Fibroblast of pulmonary artery (primary cell): ENCODE results near the gene SLC36A1.

Experiments used
- DNase-seq: peaks from one replicate; pipeline ENCODE4 v3.0.0-alpha.2; 2010; ENCODE audit warnings: low read depth
- H3K4me3 ChIP-seq: replicated peaks from 2 replicates; pipeline ENCODE4 v1.5.1; 2011; ENCODE audit warnings: low read depth, mild to moderate bottlenecking, control low read depth, low read length, moderate library complexity
- CTCF ChIP-seq: IDR thresholded peaks from 2 replicates; pipeline ENCODE4 v1.5.1; 2011; ENCODE audit warnings: mild to moderate bottlenecking, control low read depth, low read length, inconsistent platforms; ENCODE audit errors: missing control alignments

Gene SLC36A1

GRCh38 chr5:151454166-151454565 lies 6.8 kb downstream of the SLC36A1 start:
- no peak for DNase-seq
- TF ChIP-seq CTCF = no peak
- H3K4me3 ChIP-seq = no peak overlapping the region

DNA sequence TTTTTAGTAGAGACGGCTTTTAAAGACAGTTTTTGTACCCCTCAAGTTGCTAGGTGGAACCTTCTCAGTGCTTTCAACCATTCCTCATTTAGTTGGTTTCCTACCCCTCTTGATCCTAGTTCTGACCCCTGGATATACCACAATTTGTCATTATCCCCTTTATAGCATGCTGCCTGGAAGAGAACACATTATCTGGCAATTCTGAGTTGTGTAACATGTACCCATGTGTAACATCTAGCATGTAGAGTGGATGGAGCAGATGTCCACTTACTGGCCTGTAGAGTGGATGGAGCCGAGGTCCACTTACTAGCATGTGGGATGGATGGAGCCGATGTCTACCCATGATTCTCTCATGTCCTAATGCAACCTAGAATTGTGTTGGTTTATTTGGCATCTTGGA lies 7.5 kb downstream of the SLC36A1 start:
- H3K4me3 ChIP-seq = no peak overlapping the region
- no peak for TF ChIP-seq CTCF
- DNase-seq = no peak

DNA sequence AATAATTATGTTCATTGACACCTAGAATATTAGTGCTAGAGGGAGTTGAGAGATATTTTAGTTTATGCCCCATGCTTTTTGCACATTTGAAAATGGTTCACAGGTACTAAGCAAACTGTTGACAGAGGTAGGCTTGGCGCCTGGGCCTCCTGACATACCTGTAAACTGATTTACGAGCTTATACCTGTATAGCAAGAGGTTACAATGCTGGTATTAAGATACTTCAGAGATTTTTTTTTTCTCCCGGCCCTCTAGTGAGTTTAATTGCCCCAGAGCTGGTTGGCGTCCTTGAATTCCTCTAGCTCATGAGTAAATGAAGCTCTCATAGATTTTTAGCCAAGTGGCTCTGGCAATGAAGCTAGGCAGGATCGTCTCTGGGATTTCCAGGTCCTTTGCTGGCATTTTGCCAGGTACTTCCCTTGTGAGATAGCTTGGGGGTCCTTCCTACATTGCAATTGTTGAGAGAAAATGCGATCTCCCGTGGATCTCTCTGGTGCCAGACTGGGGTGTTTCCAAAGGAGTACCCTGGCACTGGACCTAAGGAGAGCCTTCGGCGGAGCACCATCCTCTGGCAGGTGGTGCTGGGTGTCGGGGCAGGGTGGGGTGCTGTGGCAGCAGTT lies 9.0 kb downstream of the SLC36A1 start:
- TF ChIP-seq CTCF = no peak

DNA sequence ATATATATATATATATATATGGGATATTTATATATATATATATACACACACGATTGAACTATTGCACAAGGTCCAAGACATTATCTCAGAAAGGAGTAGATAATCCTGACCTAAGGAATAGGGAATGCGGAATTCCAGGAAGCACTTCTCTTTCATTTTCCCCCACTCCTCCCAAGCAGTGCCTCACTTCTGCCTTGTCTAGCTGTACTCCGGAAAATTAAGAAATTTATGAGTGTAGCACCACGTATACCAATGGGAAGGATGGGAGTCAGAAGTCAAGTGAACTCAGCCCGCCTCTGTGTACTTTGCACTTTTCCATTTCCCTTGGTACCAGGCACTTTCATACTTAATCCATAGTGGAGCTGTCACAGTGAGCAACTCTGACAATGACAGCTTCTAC lies 10.9 kb downstream of the SLC36A1 start:
- TF ChIP-seq CTCF = no peak
- H3K4me3 ChIP-seq = no peak overlapping the region
- no peak for DNase-seq

More for the DNA sequence above, 9.0 kb downstream of the SLC36A1 start:
- H3K4me3 ChIP-seq = no peak overlapping the region
- no peak for DNase-seq

- peak; percentile 11 for TF ChIP-seq CTCF
- no peak for DNase-seq
- no peak overlapping the region for H3K4me3 ChIP-seq
Observed at GRCh38 chr5:151459680-151460324, 12.4 kb downstream of the SLC36A1 start.

GRCh38 chr5:151461312-151461711 lies 13.9 kb downstream of the SLC36A1 start:
- no peak for TF ChIP-seq CTCF
- no peak overlapping the region for H3K4me3 ChIP-seq
- no peak for DNase-seq
